ENCODE results near the gene CDIPT. TPM values are rescaled to one million over a fixed set of nuclear protein-coding genes. Genes with fewer than 3 reads are reported as not detected.

Gene CDIPT
- total RNA-seq, 2 experiments from 2014 or later: 24.5 to 26.4 TPM

Other genes starting within 250 kb of the CDIPT start
- gene SPN, start 200.0 kb downstream of the CDIPT start, total RNA-seq: 10 to 100 TPM; 36.9 to 38.2 TPM
- gene QPRT, start 184.0 kb downstream of the CDIPT start, total RNA-seq: under 1 TPM in 1 of 2 experiments, not detected in 1; 0.76 TPM
- 100 to 1,000 TPM; 129 to 132 TPM for gene C16orf54, start 117.2 kb downstream of the CDIPT start, total RNA-seq
- not detected for gene ZG16, start 85.0 kb downstream of the CDIPT start, total RNA-seq
- gene KIF22, start 72.5 kb downstream of the CDIPT start, total RNA-seq: 100 to 1,000 TPM in 1 of 2 experiments, 10 to 100 TPM in 1; 93.5 to 105 TPM
- gene MAZ, start 56.7 kb downstream of the CDIPT start, total RNA-seq: 100 to 1,000 TPM; 203 to 212 TPM
- gene PRRT2, start 51.0 kb downstream of the CDIPT start, total RNA-seq: 1 to 10 TPM; 1.6 to 1.7 TPM
- gene PAGR1, start 47.1 kb downstream of the CDIPT start, total RNA-seq: 10 to 100 TPM; 13.8 to 16.8 TPM
- 10 to 100 TPM; 74.2 to 81.1 TPM for gene MVP, start 42.8 kb downstream of the CDIPT start, total RNA-seq
- gene SEZ6L2, start 36.3 kb upstream of the CDIPT start, total RNA-seq: not detected
- gene ASPHD1, start 37.3 kb upstream of the CDIPT start, total RNA-seq: not detected
- gene KCTD13, start 63.0 kb upstream of the CDIPT start, total RNA-seq: 10 to 100 TPM; 39.7 to 41.6 TPM
- 10 to 100 TPM; 41.5 to 50.2 TPM for gene TMEM219, start 98.9 kb upstream of the CDIPT start, total RNA-seq
- 10 to 100 TPM; 12.2 to 12.8 TPM for gene TAOK2, start 110.6 kb upstream of the CDIPT start, total RNA-seq
- gene HIRIP3, start 132.4 kb upstream of the CDIPT start, total RNA-seq: 10 to 100 TPM; 10.3 to 10.5 TPM
- 10 to 100 TPM; 49.8 to 59.4 TPM for gene INO80E, start 133.0 kb upstream of the CDIPT start, total RNA-seq
- not detected for gene DOC2A, start 147.8 kb upstream of the CDIPT start, total RNA-seq
- gene C16orf92, start 160.0 kb upstream of the CDIPT start, total RNA-seq: not detected
- under 1 TPM in 1 of 2 experiments, not detected in 1; 0.19 TPM for gene TLCD3B, start 168.0 kb upstream of the CDIPT start, total RNA-seq
- 100 to 1,000 TPM; 339 to 359 TPM for gene ALDOA, start 202.5 kb upstream of the CDIPT start, total RNA-seq
- 10 to 100 TPM; 89.4 to 97.4 TPM for gene PPP4C, start 212.8 kb upstream of the CDIPT start, total RNA-seq
- gene TBX6, start 228.7 kb upstream of the CDIPT start, total RNA-seq: under 1 TPM; 0.16 to 0.22 TPM
- gene YPEL3, start 233.0 kb upstream of the CDIPT start, total RNA-seq: 100 to 1,000 TPM; 107 to 113 TPM

All from CD8-positive, alpha-beta T cell (primary cell).